Coronary artery (tissue), 2 donors: ENCODE measurements around the gene ATF1.

ENCODE experiments used
- DNase-seq: peaks from one replicate; pipeline ENCODE4 v3.0.0-alpha.2; 2017; ENCODE audit warnings: low spot score
- H3K27ac ChIP-seq, 2 donors: fragments of 200-600 bp; sonication (generic); one replicate each; pipeline ENCODE4 v1.5.1; 2016 to 2019
- H3K4me3 ChIP-seq: fragments of 200-600 bp; sonication (generic); 2 replicates; pipeline ENCODE4 v1.5.1; 2016; ENCODE audit warnings: mild to moderate bottlenecking, moderate library complexity
- TF ChIP-seq, protein P1 (sequence below): fragments of 200-600 bp; sonication (generic); IDR thresholded peaks from one replicate; pipeline ENCODE4 v1.5.1; 2019; ENCODE audit warnings: antibody characterized with exemption

Gene ATF1

DNA sequence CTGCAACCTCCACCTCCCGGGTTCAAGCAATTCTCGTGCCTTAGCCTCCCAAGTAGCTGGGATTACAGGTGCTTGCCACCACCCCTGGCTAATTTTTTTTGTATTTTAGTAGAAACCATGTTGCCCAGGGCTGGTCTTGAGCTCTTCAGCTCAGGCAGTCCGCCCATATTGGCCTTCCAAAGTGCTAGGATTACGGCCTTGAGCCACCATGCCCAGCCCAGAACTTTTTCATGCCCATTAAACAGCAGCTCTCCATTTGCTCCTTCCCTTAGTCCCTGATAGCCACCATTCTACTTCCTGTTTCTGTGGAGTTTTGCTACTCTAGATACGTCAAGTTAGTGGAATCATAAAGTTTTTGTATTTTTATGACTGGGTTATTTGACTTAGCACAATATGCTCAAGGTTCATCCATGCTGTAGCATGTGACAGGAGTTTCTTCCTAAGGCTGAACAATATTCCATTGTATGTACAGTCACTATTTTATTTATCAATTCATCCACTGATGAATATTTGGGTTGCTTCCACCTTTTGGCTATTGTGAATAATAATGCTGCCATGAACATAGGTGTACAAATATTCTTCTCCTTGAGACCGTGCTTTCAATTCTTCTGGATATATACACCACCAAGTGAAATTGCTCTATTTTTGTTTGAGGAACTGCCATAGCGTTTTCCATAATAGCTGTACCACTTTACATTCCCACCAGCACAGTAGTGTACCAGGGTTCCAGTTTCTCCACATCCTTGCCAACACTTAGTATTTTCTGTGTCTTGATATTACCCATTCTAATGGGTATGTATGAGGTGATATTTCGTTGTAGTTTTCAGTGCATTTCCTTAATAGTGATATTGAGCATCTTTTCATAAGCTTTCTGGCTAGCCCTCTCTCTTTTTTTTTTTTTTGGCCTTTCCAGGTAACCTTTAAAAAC, 15.0 kb downstream of the ATF1 start:
- TF ChIP-seq, protein P1, sequence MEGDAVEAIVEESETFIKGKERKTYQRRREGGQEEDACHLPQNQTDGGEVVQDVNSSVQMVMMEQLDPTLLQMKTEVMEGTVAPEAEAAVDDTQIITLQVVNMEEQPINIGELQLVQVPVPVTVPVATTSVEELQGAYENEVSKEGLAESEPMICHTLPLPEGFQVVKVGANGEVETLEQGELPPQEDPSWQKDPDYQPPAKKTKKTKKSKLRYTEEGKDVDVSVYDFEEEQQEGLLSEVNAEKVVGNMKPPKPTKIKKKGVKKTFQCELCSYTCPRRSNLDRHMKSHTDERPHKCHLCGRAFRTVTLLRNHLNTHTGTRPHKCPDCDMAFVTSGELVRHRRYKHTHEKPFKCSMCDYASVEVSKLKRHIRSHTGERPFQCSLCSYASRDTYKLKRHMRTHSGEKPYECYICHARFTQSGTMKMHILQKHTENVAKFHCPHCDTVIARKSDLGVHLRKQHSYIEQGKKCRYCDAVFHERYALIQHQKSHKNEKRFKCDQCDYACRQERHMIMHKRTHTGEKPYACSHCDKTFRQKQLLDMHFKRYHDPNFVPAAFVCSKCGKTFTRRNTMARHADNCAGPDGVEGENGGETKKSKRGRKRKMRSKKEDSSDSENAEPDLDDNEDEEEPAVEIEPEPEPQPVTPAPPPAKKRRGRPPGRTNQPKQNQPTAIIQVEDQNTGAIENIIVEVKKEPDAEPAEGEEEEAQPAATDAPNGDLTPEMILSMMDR, result no peak
- Histone ChIP-seq H3K4me3 (no peak overlapping the region), H3K27ac (no peak overlapping the region)
- DNase-seq, result no peak

DNA sequence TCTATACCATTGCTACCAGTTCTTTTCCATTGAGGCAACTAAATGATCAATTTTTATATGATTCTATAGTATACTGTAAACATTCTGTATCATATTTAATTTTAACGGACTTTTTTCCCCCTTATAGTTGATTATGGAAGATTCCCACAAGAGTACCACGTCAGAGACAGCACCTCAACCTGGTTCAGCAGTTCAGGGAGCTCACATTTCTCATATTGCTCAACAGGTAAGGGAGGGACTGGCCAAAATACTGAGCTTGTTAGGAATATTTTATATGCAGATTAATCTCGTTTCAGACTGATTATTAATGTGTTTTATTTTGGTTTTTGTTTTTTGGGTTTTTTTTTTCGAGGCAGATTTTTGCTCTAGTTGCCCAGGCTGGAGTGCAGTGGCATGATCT, 16.1 kb downstream of the ATF1 start:
- no peak for DNase-seq
- TF ChIP-seq, protein P1, result no peak
- Histone ChIP-seq H3K27ac (no peak overlapping the region), H3K4me3 (no peak overlapping the region)

GRCh38 chr12:50784501-50784900, 20.6 kb downstream of the ATF1 start:
- DNase-seq, result no peak
- H3K27ac ChIP-seq, result no peak overlapping the region
- H3K4me3 ChIP-seq, result no peak overlapping the region
- TF ChIP-seq, protein P1, result no peak

GRCh38 chr12:50785406-50786001, 21.6 kb downstream of the ATF1 start:
- Histone ChIP-seq H3K27ac (no peak overlapping the region), H3K4me3 (no peak overlapping the region)
- TF ChIP-seq, protein P1, result no peak
- no peak for DNase-seq

GRCh38 chr12:50786498-50787231, 22.8 kb downstream of the ATF1 start:
- no peak overlapping the region for H3K4me3 ChIP-seq
- no peak for DNase-seq
- TF ChIP-seq, protein P1, result no peak
- no peak overlapping the region for H3K27ac ChIP-seq

DNA sequence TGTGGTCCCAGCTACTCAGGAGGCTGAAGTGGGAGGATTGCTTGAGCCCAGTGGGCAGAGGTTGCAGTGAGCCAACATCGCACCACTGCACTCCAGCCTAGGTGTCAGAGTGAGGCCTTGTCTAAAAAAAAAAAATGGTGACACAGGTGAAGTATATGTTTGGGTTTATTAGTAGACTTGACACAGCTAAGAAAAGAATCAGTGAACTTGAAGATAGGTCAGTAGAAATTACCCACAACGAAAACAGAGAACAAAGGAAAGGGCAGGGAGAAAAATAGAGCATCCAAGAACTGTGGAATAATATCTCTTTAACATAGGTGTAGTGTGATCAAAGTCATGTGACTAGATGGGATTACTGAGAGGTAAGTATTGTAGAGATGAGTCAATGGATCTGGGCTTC, 23.7 kb downstream of the ATF1 start:
- no peak overlapping the region for H3K27ac ChIP-seq
- H3K4me3 ChIP-seq, result no peak overlapping the region
- DNase-seq, result no peak
- TF ChIP-seq, protein P1, result no peak
